Naive B cell (primary cell): Measurements from ENCODE around the gene SMYD1. TPM values are rescaled to one million over a fixed set of nuclear protein-coding genes. Genes with fewer than 3 reads are reported as not detected.

Source experiments
- ATAC-seq, 2 donors: fragments of 150-1000 bp; cut with Tn5 transposase; 2 replicates each; pipeline ENCODE4 v1.10.0; 2021; ENCODE audit warnings: low read depth in 2 of 2, mild to moderate bottlenecking in 2 of 2, moderate library complexity in 2 of 2
- DNase-seq: peaks from one replicate; pipeline ENCODE4 v3.0.0; 2022
- H3K27ac Mint-ChIP-seq, 6 donors: one replicate each; pipeline ENCODE4 v1.8.0; 2020 to 2022; ENCODE audit warnings: mild to moderate bottlenecking in 6 of 6, mixed read lengths in 6 of 6, moderate library complexity in 5 of 6, inconsistent platforms in 2 of 6
- H3K27me3 Mint-ChIP-seq, 3 donors: one replicate each; pipeline ENCODE4 v1.8.0; 2021 to 2022; ENCODE audit warnings: mixed read lengths in 3 of 3, mild to moderate bottlenecking in 1 of 3
- H3K36me3 Mint-ChIP-seq, 2 donors: one replicate each; pipeline ENCODE4 v1.8.0; 2020 to 2022; ENCODE audit warnings: mixed read lengths in 2 of 2, inconsistent platforms in 1 of 2, mild to moderate bottlenecking in 1 of 2
- H3K4me1 Mint-ChIP-seq, 3 donors: one replicate each; pipeline ENCODE4 v1.8.0; 2020 to 2022; ENCODE audit warnings: mixed read lengths in 3 of 3, inconsistent platforms in 1 of 3, mild to moderate bottlenecking in 1 of 3, moderate library complexity in 1 of 3
- H3K4me3 Mint-ChIP-seq, 8 donors: one replicate each; pipeline ENCODE4 v1.8.0; 2020 to 2022; ENCODE audit warnings: mild to moderate bottlenecking in 8 of 8, mixed read lengths in 8 of 8, moderate library complexity in 8 of 8, inconsistent platforms in 2 of 8
- H3K9me3 Mint-ChIP-seq, 7 donors: one replicate each; pipeline ENCODE4 v1.8.0; 2020 to 2022; ENCODE audit warnings: mixed read lengths in 7 of 7, mild to moderate bottlenecking in 5 of 7, inconsistent platforms in 2 of 7, moderate library complexity in 1 of 7
- polyA plus RNA-seq, 6 donors: library from polyadenylated mRNA; unstranded; fragments of 300-500 nt; fragmentation: Illumina TruSeq; gene quantifications; one replicate each; pipeline ENCODE4 v1.2.3, GENCODE V29; 2021; ENCODE audit warnings: low read depth in 6 of 6

The SMYD1 gene
- polyA plus RNA-seq, 6 donors from 2014 or later, result not detected

- ATAC-seq, result no peak
- DNase-seq, result no peak
- Mint-ChIP-seq H3K27me3 (peaks cover 0 to 7% (median 7%) of the 10 kb centered on the region in 3 donors), H3K4me3 (no peak overlapping the region), H3K9me3 (no peaks in the 10 kb centered on the region), H3K27ac (peak overlapping the region in 1 of 6 donors; percentile 64), H3K4me1 (no peaks in the 10 kb centered on the region), H3K36me3 (no peaks in the 10 kb centered on the region)
Observed at GRCh38 chr2:88082781-88083180, 15.2 kb downstream of the SMYD1 start.

- no peak overlapping the region for H3K4me3 Mint-ChIP-seq
- peaks cover 0 to 6% (median 4%) of the 10 kb centered on the region in 3 donors for H3K4me1 Mint-ChIP-seq
- no peaks in the 10 kb centered on the region for H3K9me3 Mint-ChIP-seq
- H3K36me3 Mint-ChIP-seq, result no peaks in the 10 kb centered on the region
- no peak for ATAC-seq
- H3K27ac Mint-ChIP-seq, result no peak overlapping the region
- no peak for DNase-seq
- peaks cover 0 to 7% (median 7%) of the 10 kb centered on the region in 3 donors for H3K27me3 Mint-ChIP-seq
Observed at GRCh38 chr2:88085099-88085498, 17.5 kb downstream of the SMYD1 start.

DNA sequence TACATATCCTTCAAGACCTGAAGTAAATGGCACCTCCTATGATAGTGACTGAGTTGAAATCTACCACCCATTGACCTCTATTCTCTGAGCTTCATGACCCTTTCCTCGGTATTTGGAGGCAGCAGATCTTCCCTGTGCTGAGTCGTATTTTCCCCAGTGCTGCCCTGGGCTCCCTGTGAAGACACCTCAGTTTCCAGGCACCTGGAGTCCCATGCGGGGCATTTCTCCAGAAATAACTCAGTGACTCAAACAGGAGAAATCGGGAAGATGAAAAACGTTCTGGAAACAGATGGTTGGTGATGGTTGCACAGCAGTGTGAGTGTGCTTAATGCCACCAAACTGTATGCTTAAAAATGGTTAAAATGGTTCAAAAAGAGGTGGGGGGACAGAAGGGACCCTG is 18.0 kb downstream of the SMYD1 start:
- no peak for ATAC-seq
- no peak for DNase-seq
- peaks cover 4 to 11% (median 9%) of the 10 kb centered on the region in 3 donors for H3K4me1 Mint-ChIP-seq
- H3K36me3 Mint-ChIP-seq, result no peaks in the 10 kb centered on the region
- no peak overlapping the region for H3K27ac Mint-ChIP-seq
- H3K4me3 Mint-ChIP-seq, result no peak overlapping the region
- no peaks in the 10 kb centered on the region for H3K9me3 Mint-ChIP-seq
- peaks cover 0 to 7% (median 7%) of the 10 kb centered on the region in 3 donors for H3K27me3 Mint-ChIP-seq

DNA sequence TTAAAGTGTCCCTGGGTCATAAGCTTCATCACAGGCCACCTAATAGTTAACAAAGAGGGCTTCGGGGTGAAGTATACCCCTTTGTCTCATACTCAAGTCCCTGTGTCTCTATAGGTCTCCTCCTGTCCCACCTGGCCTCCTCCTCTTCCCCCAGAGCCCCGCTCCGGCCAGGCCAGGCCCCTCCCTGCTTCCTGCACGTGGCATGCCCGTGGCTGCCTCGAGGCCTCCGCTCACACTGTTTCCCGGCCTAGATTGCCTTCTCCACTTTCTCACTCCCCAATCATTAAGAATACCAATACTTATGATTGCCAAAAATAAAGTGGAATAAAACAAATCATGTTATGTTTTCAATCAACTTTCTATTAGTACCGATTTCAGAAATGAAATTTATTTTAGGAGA is 18.8 kb downstream of the SMYD1 start:
- Mint-ChIP-seq H3K27me3 (peaks cover 0 to 7% (median 7%) of the 10 kb centered on the region in 3 donors), H3K9me3 (no peaks in the 10 kb centered on the region), H3K4me1 (peaks cover 12 to 19% (median 17%) of the 10 kb centered on the region in 3 donors), H3K27ac (peak overlapping the region in 1 of 6 donors; percentile 82), H3K4me3 (no peak overlapping the region), H3K36me3 (no peaks in the 10 kb centered on the region)
- ATAC-seq, result no peak
- no peak for DNase-seq

GRCh38 chr2:88087073-88087472 is 19.4 kb downstream of the SMYD1 start:
- DNase-seq (no peak), ATAC-seq (no peak)
- Mint-ChIP-seq H3K9me3 (no peaks in the 10 kb centered on the region), H3K27me3 (peaks cover 0 to 7% (median 7%) of the 10 kb centered on the region in 3 donors), H3K4me3 (peak overlapping the region in 1 of 8 donors; percentile 23), H3K27ac (no peak overlapping the region), H3K4me1 (peaks cover 13 to 25% (median 23%) of the 10 kb centered on the region in 3 donors), H3K36me3 (no peaks in the 10 kb centered on the region)

DNA sequence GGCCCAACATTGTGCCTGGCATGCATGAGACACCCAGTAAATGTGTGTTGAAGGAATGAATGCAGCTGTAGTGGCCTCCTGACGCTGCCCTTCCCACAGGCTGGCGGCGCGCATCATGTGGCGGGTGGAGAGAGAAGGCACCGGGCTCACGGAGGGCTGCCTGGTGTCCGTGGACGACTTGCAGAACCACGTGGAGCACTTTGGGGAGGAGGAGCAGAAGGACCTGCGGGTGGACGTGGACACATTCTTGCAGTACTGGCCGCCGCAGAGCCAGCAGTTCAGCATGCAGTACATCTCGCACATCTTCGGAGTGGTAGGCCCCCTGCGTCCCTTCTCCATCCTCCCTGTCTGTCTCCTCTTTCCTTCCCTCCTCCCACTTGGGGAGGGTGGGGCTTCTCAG is 20.1 kb downstream of the SMYD1 start:
- peak overlapping the region in 1 of 6 donors; percentile 73 for H3K27ac Mint-ChIP-seq
- H3K9me3 Mint-ChIP-seq, result no peaks in the 10 kb centered on the region
- peaks cover 0 to 7% (median 7%) of the 10 kb centered on the region in 3 donors for H3K27me3 Mint-ChIP-seq
- no peak overlapping the region for H3K4me3 Mint-ChIP-seq
- H3K4me1 Mint-ChIP-seq, result peaks cover 13 to 28% (median 23%) of the 10 kb centered on the region in 3 donors
- H3K36me3 Mint-ChIP-seq, result no peaks in the 10 kb centered on the region
- ATAC-seq (no peak), DNase-seq (no peak)

GRCh38 chr2:88088999-88089398 is 21.4 kb downstream of the SMYD1 start:
- no peaks in the 10 kb centered on the region for H3K36me3 Mint-ChIP-seq
- peak overlapping the region in 1 of 8 donors; percentile 20 for H3K4me3 Mint-ChIP-seq
- peaks cover 13 to 28% (median 23%) of the 10 kb centered on the region in 3 donors for H3K4me1 Mint-ChIP-seq
- no peak overlapping the region for H3K27ac Mint-ChIP-seq
- no peaks in the 10 kb centered on the region for H3K27me3 Mint-ChIP-seq
- DNase-seq (no peak), ATAC-seq (no peak)
- H3K9me3 Mint-ChIP-seq, result no peaks in the 10 kb centered on the region

DNA sequence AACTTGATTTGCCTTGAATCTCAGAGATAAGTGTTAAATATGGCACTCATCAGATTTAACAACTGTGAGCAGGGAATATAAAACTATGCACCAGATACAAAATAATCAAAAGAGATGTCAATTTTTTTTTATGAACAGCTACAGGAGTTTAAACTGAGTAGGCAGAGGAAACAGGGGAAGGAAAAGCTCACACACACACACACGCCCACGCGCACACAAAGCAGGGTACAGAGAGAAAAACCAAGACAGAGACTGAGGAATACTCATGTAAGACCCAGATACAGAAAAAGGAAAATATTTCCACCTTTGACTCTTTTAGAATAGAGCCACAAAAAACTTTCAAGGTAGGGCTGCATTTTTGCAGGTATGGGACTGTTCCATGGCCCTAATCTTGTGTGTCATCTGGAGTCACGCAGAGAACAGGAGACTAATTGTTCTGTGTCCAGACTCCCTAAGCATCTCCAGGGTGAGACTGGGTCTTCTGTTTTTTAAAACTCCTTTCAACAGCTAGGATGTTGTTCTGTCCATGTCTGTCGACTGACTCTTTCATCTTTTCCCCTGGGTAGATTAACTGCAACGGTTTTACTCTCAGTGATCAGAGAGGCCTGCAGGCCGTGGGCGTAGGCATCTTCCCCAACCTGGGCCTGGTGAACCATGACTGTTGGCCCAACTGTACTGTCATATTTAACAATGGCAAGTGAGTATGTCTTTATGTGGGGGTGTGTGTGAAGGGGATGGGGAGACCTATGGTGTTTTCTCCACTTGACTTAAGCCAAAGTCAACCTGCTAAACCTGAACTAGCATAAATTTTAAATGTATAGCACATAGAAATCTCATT is 23.0 kb downstream of the SMYD1 start:
- Mint-ChIP-seq H3K4me1 (peaks cover 13 to 28% (median 23%) of the 10 kb centered on the region in 3 donors), H3K9me3 (no peaks in the 10 kb centered on the region), H3K4me3 (peak overlapping the region in 7 of 8 donors; percentile 7 to 60 (median 39)), H3K27ac (peak overlapping the region; percentile 18 to 94 (median 60)), H3K36me3 (no peaks in the 10 kb centered on the region), H3K27me3 (no peaks in the 10 kb centered on the region)
- DNase-seq, result no peak
- peak in 1 of 2 donors; percentile 52 for ATAC-seq

DNA sequence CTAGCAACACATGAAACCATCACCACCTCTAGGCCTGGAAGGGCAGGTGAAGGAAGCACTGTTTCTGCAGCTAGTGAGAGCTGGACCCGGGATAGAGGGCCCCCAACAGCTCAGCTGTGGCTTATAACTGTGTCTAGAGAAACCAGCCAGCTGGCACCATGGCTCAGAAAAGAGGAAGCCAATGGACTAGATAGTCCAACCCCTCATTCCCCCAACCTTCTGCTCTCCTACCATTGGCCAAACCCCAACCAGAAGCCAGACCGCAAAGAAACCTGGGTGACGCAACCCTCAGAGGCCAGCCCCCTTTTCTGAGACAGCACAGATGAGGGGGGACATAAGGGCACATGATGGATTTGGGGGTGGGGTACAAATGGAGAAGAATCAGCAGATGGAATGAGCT is 24.3 kb downstream of the SMYD1 start:
- no peak overlapping the region for H3K27ac Mint-ChIP-seq
- no peak overlapping the region for H3K4me3 Mint-ChIP-seq

DNA sequence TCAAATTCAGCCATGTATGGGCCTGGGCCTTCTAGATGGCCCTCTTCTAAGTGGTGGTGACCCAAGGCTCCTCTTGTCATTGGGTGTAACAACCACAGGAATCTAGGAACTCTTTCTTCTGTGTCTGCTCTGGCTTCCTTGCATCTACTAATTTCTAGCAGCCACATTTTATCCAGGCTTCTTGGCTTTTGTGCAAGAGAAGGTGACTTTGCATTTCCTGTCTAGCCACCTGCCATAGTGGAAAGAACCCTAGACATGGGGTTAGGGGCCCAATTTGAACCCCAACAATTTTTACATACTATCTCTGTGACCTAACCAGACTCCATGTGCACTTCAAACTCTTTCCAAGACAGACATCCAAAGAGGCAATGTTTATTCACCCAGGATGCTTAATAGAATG is 25.1 kb downstream of the SMYD1 start:
- DNase-seq (no peak), ATAC-seq (no peak)
- Mint-ChIP-seq H3K9me3 (no peaks in the 10 kb centered on the region), H3K27ac (no peak overlapping the region), H3K36me3 (no peaks in the 10 kb centered on the region), H3K4me3 (peak overlapping the region in 1 of 8 donors; percentile 25), H3K4me1 (peaks cover 13 to 28% (median 23%) of the 10 kb centered on the region in 3 donors), H3K27me3 (no peaks in the 10 kb centered on the region)

More for the DNA sequence above, 24.3 kb downstream of the SMYD1 start:
- peak; percentile 70 to 84 for ATAC-seq
- peaks cover 13 to 28% (median 23%) of the 10 kb centered on the region in 3 donors for H3K4me1 Mint-ChIP-seq
- H3K36me3 Mint-ChIP-seq, result no peaks in the 10 kb centered on the region
- H3K27me3 Mint-ChIP-seq, result no peaks in the 10 kb centered on the region
- H3K9me3 Mint-ChIP-seq, result no peaks in the 10 kb centered on the region
- DNase-seq, result peak; percentile 6

- peaks cover 13 to 23% (median 20%) of the 10 kb centered on the region in 3 donors for H3K4me1 Mint-ChIP-seq
- H3K36me3 Mint-ChIP-seq, result no peaks in the 10 kb centered on the region
- H3K4me3 Mint-ChIP-seq, result no peak overlapping the region
- ATAC-seq, result no peak
- H3K27ac Mint-ChIP-seq, result no peak overlapping the region
- H3K27me3 Mint-ChIP-seq, result no peaks in the 10 kb centered on the region
- peaks cover 0 to 2% (median 0%) of the 10 kb centered on the region in 7 donors for H3K9me3 Mint-ChIP-seq
- no peak for DNase-seq
Observed at GRCh38 chr2:88095022-88095421, 27.4 kb downstream of the SMYD1 start.

- ATAC-seq, result no peak
- Mint-ChIP-seq H3K36me3 (no peaks in the 10 kb centered on the region), H3K9me3 (peaks cover 0 to 2% (median 0%) of the 10 kb centered on the region in 7 donors), H3K4me3 (no peak overlapping the region), H3K27ac (no peak overlapping the region), H3K4me1 (peaks cover 0 to 6% (median 3%) of the 10 kb centered on the region in 3 donors), H3K27me3 (peaks cover 0 to 7% (median 0%) of the 10 kb centered on the region in 3 donors)
- no peak for DNase-seq
Observed at GRCh38 chr2:88096708-88097107, 29.1 kb downstream of the SMYD1 start.

GRCh38 chr2:88097192-88097591 is 29.6 kb downstream of the SMYD1 start:
- no peak overlapping the region for H3K27ac Mint-ChIP-seq
- H3K36me3 Mint-ChIP-seq, result no peaks in the 10 kb centered on the region
- H3K4me3 Mint-ChIP-seq, result peak overlapping the region in 1 of 8 donors; percentile 30
- DNase-seq (no peak), ATAC-seq (no peak)
- peaks cover 0 to 2% (median 0%) of the 10 kb centered on the region in 7 donors for H3K9me3 Mint-ChIP-seq
- peaks cover 0 to 2% (median 0%) of the 10 kb centered on the region in 3 donors for H3K4me1 Mint-ChIP-seq
- H3K27me3 Mint-ChIP-seq, result peaks cover 0 to 7% (median under 1%) of the 10 kb centered on the region in 3 donors
